CD8-positive, alpha-beta memory T cell (primary cell): ENCODE measurements around the gene PLEKHG1. TPM values are rescaled to one million over a fixed set of nuclear protein-coding genes. Genes with fewer than 3 reads are reported as not detected.

Source experiments
- CTCF ChIA-PET: fragments of 350-600 bp; sonication (Branson Sonifier 250); formaldehyde crosslinking; loops from one replicate; lab custom pipeline; 2021; ENCODE audit warnings: antibody characterized with exemption; lab: Charles Lee
- POLR2A ChIA-PET: fragments of 350-600 bp; sonication (Branson Sonifier 250); formaldehyde crosslinking; loops from one replicate; lab custom pipeline; 2021; ENCODE audit warnings: antibody characterized with exemption; lab: Charles Lee
- DNase-seq, 5 donors: peaks; one replicate each; pipeline versions ENCODE4 v3.0.0 to v3.0.0-alpha.2; 2020 to 2022; ENCODE audit warnings: mixed read lengths in 1 of 5
- H3K27ac ChIP-seq: one replicate; pipeline ENCODE4 v1.7.0; 2013; ENCODE audit warnings: low read depth, mild to moderate bottlenecking, low read length, moderate library complexity
- H3K27me3 ChIP-seq: 2 replicates; pipeline ENCODE4 v1.7.0; 2013; ENCODE audit warnings: low read length, mild to moderate bottlenecking; ENCODE audit not compliant: insufficient read depth, poor library complexity, severe bottlenecking
- H3K36me3 ChIP-seq: 2 replicates; pipeline ENCODE4 v1.7.0; 2013; ENCODE audit warnings: mild to moderate bottlenecking, low read length, moderate library complexity; ENCODE audit not compliant: insufficient read depth
- H3K4me1 ChIP-seq: 2 replicates; pipeline ENCODE4 v1.7.0; 2013; ENCODE audit warnings: mild to moderate bottlenecking, low read length, moderate library complexity; ENCODE audit not compliant: insufficient read depth
- H3K4me3 ChIP-seq: 2 replicates; pipeline ENCODE4 v1.7.0; 2013; ENCODE audit warnings: mild to moderate bottlenecking, low read length
- H3K9me3 ChIP-seq: 2 replicates; pipeline ENCODE4 v1.7.0; 2013; ENCODE audit warnings: mild to moderate bottlenecking, low read length
- H3K27ac Mint-ChIP-seq, 8 donors: one replicate each; pipeline ENCODE4 v1.8.0; 2020 to 2021; ENCODE audit warnings: mixed read lengths in 8 of 8, mild to moderate bottlenecking in 6 of 8, inconsistent platforms in 3 of 8, moderate library complexity in 3 of 8
- H3K27me3 Mint-ChIP-seq, 2 donors: one replicate each; pipeline ENCODE4 v1.8.0; 2020 to 2021; ENCODE audit warnings: mixed read lengths in 2 of 2, mild to moderate bottlenecking in 1 of 2, moderate library complexity in 1 of 2
- H3K36me3 Mint-ChIP-seq, 3 donors: one replicate each; pipeline ENCODE4 v1.8.0; 2020 to 2021; ENCODE audit warnings: mixed read lengths in 3 of 3, inconsistent platforms in 1 of 3, mild to moderate bottlenecking in 1 of 3
- H3K4me1 Mint-ChIP-seq, 3 donors: one replicate each; pipeline ENCODE4 v1.8.0; 2020 to 2021; ENCODE audit warnings: mixed read lengths in 3 of 3, inconsistent platforms in 1 of 3, mild to moderate bottlenecking in 1 of 3
- H3K4me3 Mint-ChIP-seq, 7 donors: one replicate each; pipeline ENCODE4 v1.8.0; 2020 to 2021; ENCODE audit warnings: mixed read lengths in 7 of 7, mild to moderate bottlenecking in 6 of 7, moderate library complexity in 4 of 7, inconsistent platforms in 2 of 7
- H3K9me3 Mint-ChIP-seq, 5 donors: one replicate each; pipeline ENCODE4 v1.8.0; 2020 to 2022; ENCODE audit warnings: mixed read lengths in 5 of 5, mild to moderate bottlenecking in 3 of 5, moderate library complexity in 2 of 5, inconsistent platforms in 1 of 5
- polyA plus RNA-seq: library from polyadenylated mRNA; unstranded; fragments of 300-500 nt; fragmentation: Illumina TruSeq; gene quantifications from one replicate; pipeline ENCODE4 v1.2.3, GENCODE V29; 2021
- total RNA-seq, 2 experiments: library from RNA; stranded (reverse); gene quantifications; one replicate each; pipeline ENCODE4 v1.2.3, GENCODE V29; 2021

PLEKHG1 gene
- total and polyA plus RNA-seq, 3 experiments from 2014 or later: 1.9 to 9.4 (median 8.8) TPM

- H3K36me3 Mint-ChIP-seq: peaks cover 0 to 3% (median 0%) of the 10 kb centered on the region in 3 donors
- no peak overlapping the region for H3K4me3 ChIP-seq
- H3K36me3 ChIP-seq: no peaks in the 10 kb centered on the region
- H3K9me3 ChIP-seq: no peaks in the 10 kb centered on the region
- H3K27me3 ChIP-seq: no peaks in the 10 kb centered on the region
- no peak overlapping the region for H3K4me3 Mint-ChIP-seq
- H3K27ac Mint-ChIP-seq: peak overlapping the region in 2 of 8 donors; percentile 38 to 76
- CTCF ChIA-PET: no interaction called here
- H3K9me3 Mint-ChIP-seq: no peaks in the 10 kb centered on the region
- no peak for DNase-seq
- no peak overlapping the region for H3K27ac ChIP-seq
- peaks cover 0 to 3% of the 10 kb centered on the region in 2 donors for H3K27me3 Mint-ChIP-seq
- POLR2A ChIA-PET: no interaction called here
- no peaks in the 10 kb centered on the region for H3K4me1 ChIP-seq
- peaks cover 0 to 11% (median 4%) of the 10 kb centered on the region in 3 donors for H3K4me1 Mint-ChIP-seq
These were observed 22.8 kb downstream of the PLEKHG1 start for GRCh38 chr6:150622476-150622875.

GRCh38 chr6:150622941-150623874, 23.5 kb downstream of the PLEKHG1 start:
- Histone ChIP-seq H3K9me3 (no peaks in the 10 kb centered on the region), H3K4me3 (no peak overlapping the region), H3K4me1 (no peaks in the 10 kb centered on the region), H3K27me3 (no peaks in the 10 kb centered on the region), H3K36me3 (no peaks in the 10 kb centered on the region), H3K27ac (no peak overlapping the region)
- POLR2A ChIA-PET: no interaction called here
- H3K36me3 Mint-ChIP-seq: peaks cover 0 to 3% (median 0%) of the 10 kb centered on the region in 3 donors
- H3K4me1 Mint-ChIP-seq: peaks cover 0 to 11% (median 4%) of the 10 kb centered on the region in 3 donors
- DNase-seq: no peak
- CTCF ChIA-PET: no interaction called here
- H3K27me3 Mint-ChIP-seq: peaks cover 0 to 3% of the 10 kb centered on the region in 2 donors
- peak overlapping the region in 3 of 8 donors; percentile 29 to 76 (median 38) for H3K27ac Mint-ChIP-seq
- H3K9me3 Mint-ChIP-seq: no peaks in the 10 kb centered on the region
- H3K4me3 Mint-ChIP-seq: no peak overlapping the region

- no peak overlapping the region for H3K27ac ChIP-seq
- no peaks in the 10 kb centered on the region for H3K27me3 ChIP-seq
- ChIA-PET POLR2A (no interaction called here), CTCF (no interaction called here)
- no peak overlapping the region for H3K4me3 Mint-ChIP-seq
- H3K27me3 Mint-ChIP-seq: peaks cover 0 to 3% of the 10 kb centered on the region in 2 donors
- DNase-seq: no peak
- H3K27ac Mint-ChIP-seq: no peak overlapping the region
- H3K36me3 ChIP-seq: no peaks in the 10 kb centered on the region
- H3K9me3 ChIP-seq: no peaks in the 10 kb centered on the region
- peaks cover 0 to 11% (median 4%) of the 10 kb centered on the region in 3 donors for H3K4me1 Mint-ChIP-seq
- H3K4me1 ChIP-seq: no peaks in the 10 kb centered on the region
- H3K9me3 Mint-ChIP-seq: no peaks in the 10 kb centered on the region
- peaks cover 0 to 3% (median 0%) of the 10 kb centered on the region in 3 donors for H3K36me3 Mint-ChIP-seq
- no peak overlapping the region for H3K4me3 ChIP-seq
These were observed 24.5 kb downstream of the PLEKHG1 start for GRCh38 chr6:150624191-150624590.

- Mint-ChIP-seq H3K27ac (no peak overlapping the region), H3K36me3 (peaks cover 0 to 5% (median 0%) of the 10 kb centered on the region in 3 donors), H3K4me1 (peaks cover 0 to 11% (median 4%) of the 10 kb centered on the region in 3 donors), H3K9me3 (no peaks in the 10 kb centered on the region), H3K27me3 (peaks cover 0 to 5% of the 10 kb centered on the region in 2 donors), H3K4me3 (no peak overlapping the region)
- POLR2A ChIA-PET: no interaction called here
- Histone ChIP-seq H3K27me3 (no peaks in the 10 kb centered on the region), H3K4me3 (no peak overlapping the region), H3K4me1 (no peaks in the 10 kb centered on the region), H3K27ac (no peak overlapping the region), H3K36me3 (no peaks in the 10 kb centered on the region), H3K9me3 (no peaks in the 10 kb centered on the region)
- no peak for DNase-seq
- CTCF ChIA-PET: no interaction called here
These were observed 26.2 kb downstream of the PLEKHG1 start for GRCh38 chr6:150625927-150626326.

GRCh38 chr6:150627154-150627553, 27.5 kb downstream of the PLEKHG1 start:
- H3K36me3 Mint-ChIP-seq: peaks cover 0 to 5% (median 0%) of the 10 kb centered on the region in 3 donors
- ChIA-PET CTCF (no interaction called here), POLR2A (no interaction called here)
- H3K27me3 ChIP-seq: no peaks in the 10 kb centered on the region
- no peak overlapping the region for H3K4me3 Mint-ChIP-seq
- H3K9me3 ChIP-seq: no peaks in the 10 kb centered on the region
- peaks cover under 1% of the 10 kb centered on the region for H3K4me1 ChIP-seq
- peaks cover 11 to 22% (median 16%) of the 10 kb centered on the region in 3 donors for H3K4me1 Mint-ChIP-seq
- no peak overlapping the region for H3K27ac ChIP-seq
- H3K4me3 ChIP-seq: no peak overlapping the region
- no peaks in the 10 kb centered on the region for H3K36me3 ChIP-seq
- peaks cover 0 to 8% of the 10 kb centered on the region in 2 donors for H3K27me3 Mint-ChIP-seq
- DNase-seq: no peak
- H3K27ac Mint-ChIP-seq: no peak overlapping the region
- H3K9me3 Mint-ChIP-seq: no peaks in the 10 kb centered on the region

GRCh38 chr6:150627585-150628025, 27.9 kb downstream of the PLEKHG1 start:
- H3K9me3 Mint-ChIP-seq: no peaks in the 10 kb centered on the region
- H3K4me3 Mint-ChIP-seq: no peak overlapping the region
- H3K4me3 ChIP-seq: no peak overlapping the region
- H3K36me3 Mint-ChIP-seq: peaks cover 0 to 5% (median 0%) of the 10 kb centered on the region in 3 donors
- no peak for DNase-seq
- no peaks in the 10 kb centered on the region for H3K27me3 ChIP-seq
- POLR2A ChIA-PET: no interaction called here
- H3K27ac ChIP-seq: no peak overlapping the region
- CTCF ChIA-PET: no interaction called here
- no peaks in the 10 kb centered on the region for H3K36me3 ChIP-seq
- peaks cover 0 to 8% of the 10 kb centered on the region in 2 donors for H3K27me3 Mint-ChIP-seq
- H3K27ac Mint-ChIP-seq: no peak overlapping the region
- H3K9me3 ChIP-seq: no peaks in the 10 kb centered on the region
- H3K4me1 Mint-ChIP-seq: peaks cover 15 to 25% (median 20%) of the 10 kb centered on the region in 3 donors
- peaks cover 5% of the 10 kb centered on the region for H3K4me1 ChIP-seq

GRCh38 chr6:150628908-150629307, 29.2 kb downstream of the PLEKHG1 start:
- Histone ChIP-seq H3K4me3 (no peak overlapping the region), H3K4me1 (peaks cover 5% of the 10 kb centered on the region), H3K27me3 (no peaks in the 10 kb centered on the region), H3K9me3 (no peaks in the 10 kb centered on the region), H3K27ac (no peak overlapping the region), H3K36me3 (no peaks in the 10 kb centered on the region)
- no peak for DNase-seq
- Mint-ChIP-seq H3K27me3 (peaks cover 0 to 10% of the 10 kb centered on the region in 2 donors), H3K9me3 (no peaks in the 10 kb centered on the region), H3K27ac (no peak overlapping the region), H3K36me3 (peaks cover 0 to 5% (median 1%) of the 10 kb centered on the region in 3 donors), H3K4me1 (peaks cover 27 to 32% (median 29%) of the 10 kb centered on the region in 3 donors), H3K4me3 (no peak overlapping the region)
- CTCF ChIA-PET: no interaction called here
- POLR2A ChIA-PET: no interaction called here
